Measurements from ENCODE around the gene PLA2R1.

The PLA2R1 gene

DNA sequence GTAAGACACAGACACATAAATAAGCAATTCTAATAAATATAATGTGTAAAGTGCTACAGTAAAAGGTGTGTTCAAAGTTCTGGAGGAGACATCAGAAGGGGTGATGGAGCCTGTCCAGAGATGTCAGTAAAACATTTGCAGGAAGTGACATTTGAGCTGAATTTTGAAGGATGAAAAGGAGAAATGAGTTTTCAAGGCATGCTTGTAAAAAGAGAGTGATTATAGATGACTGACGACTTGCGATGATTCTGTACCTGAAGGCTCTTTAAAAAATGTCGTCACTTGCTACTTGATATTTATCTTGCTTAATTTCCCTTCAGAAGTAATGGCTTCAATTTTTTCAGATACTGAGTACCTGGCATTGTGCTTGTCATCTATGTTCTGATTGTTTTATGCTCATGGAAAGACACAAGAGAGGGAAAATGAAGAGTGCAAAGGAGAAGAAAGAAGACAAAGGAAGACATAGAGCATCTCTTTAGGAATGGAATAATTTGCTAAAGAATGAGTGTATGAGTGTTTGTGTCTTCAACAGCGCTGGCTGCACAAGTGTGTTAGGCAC, 73.9 kb downstream of the PLA2R1 start:
- TF ChIP-seq, protein P1, sequence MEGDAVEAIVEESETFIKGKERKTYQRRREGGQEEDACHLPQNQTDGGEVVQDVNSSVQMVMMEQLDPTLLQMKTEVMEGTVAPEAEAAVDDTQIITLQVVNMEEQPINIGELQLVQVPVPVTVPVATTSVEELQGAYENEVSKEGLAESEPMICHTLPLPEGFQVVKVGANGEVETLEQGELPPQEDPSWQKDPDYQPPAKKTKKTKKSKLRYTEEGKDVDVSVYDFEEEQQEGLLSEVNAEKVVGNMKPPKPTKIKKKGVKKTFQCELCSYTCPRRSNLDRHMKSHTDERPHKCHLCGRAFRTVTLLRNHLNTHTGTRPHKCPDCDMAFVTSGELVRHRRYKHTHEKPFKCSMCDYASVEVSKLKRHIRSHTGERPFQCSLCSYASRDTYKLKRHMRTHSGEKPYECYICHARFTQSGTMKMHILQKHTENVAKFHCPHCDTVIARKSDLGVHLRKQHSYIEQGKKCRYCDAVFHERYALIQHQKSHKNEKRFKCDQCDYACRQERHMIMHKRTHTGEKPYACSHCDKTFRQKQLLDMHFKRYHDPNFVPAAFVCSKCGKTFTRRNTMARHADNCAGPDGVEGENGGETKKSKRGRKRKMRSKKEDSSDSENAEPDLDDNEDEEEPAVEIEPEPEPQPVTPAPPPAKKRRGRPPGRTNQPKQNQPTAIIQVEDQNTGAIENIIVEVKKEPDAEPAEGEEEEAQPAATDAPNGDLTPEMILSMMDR (IDR thresholded peaks at IDR 0.05; ENCODE audit: low read depth, low read length, missing control alignments) = no peak
- DNase-seq (ENCODE audit: low read depth) = no peak
- no peak overlapping the region for H3K4me3 ChIP-seq (ENCODE audit: low read depth, low read length)

DNA sequence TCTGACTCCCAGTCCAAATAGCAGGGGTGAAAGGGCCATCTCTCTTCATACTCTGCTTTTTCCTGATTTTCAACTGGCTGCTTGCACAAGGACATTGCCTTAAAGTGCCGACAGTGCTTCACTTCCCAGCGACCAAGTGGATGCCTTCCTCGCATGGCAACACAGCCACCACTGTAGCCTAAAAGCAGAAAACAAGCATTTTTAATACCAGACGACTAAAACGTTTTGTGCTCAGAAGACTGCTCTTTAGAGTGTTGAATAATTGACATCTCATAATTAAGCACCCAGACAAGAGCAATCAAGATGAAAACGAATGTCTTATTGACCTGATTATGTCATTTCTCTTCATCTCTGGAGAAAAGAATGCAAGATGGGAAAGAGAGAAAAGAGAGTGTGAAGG, 75.2 kb downstream of the PLA2R1 start:
- no peak for DNase-seq (ENCODE audit: low read depth)
- TF ChIP-seq, protein P1 (IDR thresholded peaks at IDR 0.05; ENCODE audit: low read depth, low read length, missing control alignments) = no peak
- no peak overlapping the region for H3K4me3 ChIP-seq (ENCODE audit: low read depth, low read length)

DNA sequence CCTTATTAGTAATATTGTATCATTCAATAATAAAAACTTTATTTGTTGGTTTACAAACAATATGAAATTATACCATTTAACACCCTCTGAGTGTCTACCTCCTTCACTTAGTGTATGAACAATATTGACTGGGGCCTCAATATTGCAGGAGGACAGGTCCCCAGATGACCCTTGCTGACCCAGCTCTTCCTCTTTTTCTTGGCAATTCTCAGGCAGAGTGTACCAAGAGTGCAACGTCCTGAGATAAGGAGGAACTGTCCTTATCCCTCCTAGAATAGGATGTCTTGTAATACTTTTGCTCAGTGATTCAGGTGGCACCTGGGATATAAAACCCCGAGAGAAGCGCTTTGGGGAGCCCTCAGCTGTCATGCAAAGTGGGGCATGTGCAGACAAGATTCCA, 76.8 kb downstream of the PLA2R1 start:
- no peak for DNase-seq (ENCODE audit: low read depth)
- TF ChIP-seq, protein P1 (IDR thresholded peaks at IDR 0.05; ENCODE audit: low read depth, low read length, missing control alignments) = no peak

DNA sequence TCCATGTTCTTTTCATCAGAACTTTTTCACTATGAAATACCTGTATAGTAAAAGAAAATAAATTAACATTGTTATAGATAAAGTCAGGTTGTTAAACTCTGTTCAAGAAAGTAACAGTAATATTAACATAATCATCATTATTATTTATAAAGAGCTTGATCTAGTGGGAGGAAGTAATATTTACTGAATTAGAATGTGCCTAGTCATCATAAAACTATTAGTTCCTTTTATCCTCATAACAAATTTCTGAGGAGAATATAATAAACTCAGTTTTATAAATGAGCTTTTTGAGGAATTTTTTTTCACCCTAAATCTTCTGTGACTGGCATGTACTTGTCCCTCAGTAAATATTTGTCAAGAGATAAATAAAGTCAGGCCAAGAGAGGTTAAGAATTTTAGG, 78.4 kb downstream of the PLA2R1 start:
- no peak for DNase-seq (ENCODE audit: low read depth)
- TF ChIP-seq, protein P1 (IDR thresholded peaks at IDR 0.05; ENCODE audit: low read depth, low read length, missing control alignments) = no peak
- H3K4me3 ChIP-seq (ENCODE audit: low read depth, low read length) = no peak overlapping the region

More for the DNA sequence above, 76.8 kb downstream of the PLA2R1 start:
- H3K4me3 ChIP-seq (ENCODE audit: low read depth, low read length) = no peak overlapping the region

DNA sequence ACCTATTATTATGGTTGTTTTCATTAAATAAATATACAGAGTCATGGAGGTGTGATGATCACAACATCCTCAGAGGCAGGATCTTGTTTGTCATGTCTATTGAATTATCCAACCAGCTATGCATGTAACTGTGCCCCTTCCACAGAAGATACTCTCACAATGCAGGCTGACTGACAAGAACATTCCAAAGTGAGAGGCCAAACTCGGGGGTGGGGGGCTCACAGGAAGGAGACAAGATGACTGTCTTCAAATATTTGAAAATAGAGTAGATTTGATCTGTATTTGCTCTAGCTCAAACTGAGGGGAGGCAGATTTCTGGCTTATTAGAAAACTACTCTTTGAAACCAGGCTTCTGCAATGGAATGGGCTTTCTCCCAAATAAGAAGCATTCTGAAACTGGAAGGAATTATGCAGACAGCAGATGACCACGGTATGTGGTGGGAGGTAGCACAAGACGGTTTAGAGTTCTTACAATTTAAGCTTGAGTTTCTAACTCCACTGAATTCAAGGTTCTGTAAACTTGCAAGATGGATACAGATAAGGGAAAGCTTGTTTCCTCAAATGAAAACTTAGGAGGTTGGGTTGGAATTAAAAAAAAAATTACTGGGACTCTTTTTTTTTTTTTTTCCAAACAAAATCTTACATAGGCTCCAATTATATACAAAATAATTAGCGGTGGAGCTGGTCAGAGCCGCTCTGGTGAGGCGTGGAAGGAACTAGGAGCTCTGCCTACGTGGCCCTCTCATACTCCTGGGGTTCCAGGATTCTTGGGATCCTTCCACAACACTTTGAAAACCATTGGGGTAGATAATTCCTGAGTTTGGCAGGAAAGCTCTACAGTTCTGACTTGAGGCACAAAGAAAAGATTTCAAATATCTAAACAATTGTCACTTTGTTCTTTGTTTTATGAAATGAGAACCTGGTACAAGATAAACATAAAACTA, 79.3 kb downstream of the PLA2R1 start:
- TF ChIP-seq, protein P1 (IDR thresholded peaks at IDR 0.05; ENCODE audit: low read depth, low read length, missing control alignments) = no peak
- H3K4me3 ChIP-seq (ENCODE audit: low read depth, low read length) = no peak overlapping the region
- DNase-seq (ENCODE audit: low read depth) = no peak

DNA sequence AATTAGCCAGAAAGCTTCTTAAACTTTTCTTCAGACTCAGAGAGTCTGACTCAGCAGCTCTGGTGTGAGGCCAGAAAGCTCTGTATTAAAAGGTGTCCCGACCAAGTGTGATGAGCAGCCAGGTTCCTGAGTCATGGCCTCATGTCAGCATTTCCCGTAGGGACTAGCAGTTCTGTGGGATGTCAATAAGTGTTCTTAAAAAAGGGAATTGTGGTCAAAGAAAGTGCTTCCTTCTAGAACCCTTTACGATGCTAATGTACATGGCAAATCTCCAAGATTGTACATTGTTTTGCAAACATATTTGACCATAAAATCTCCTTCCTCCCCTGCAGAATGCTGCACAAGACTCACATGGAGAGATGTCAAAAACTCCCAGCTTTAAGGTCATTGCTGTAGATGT, 80.1 kb downstream of the PLA2R1 start:
- DNase-seq (ENCODE audit: low read depth) = no peak
- no peak overlapping the region for H3K4me3 ChIP-seq (ENCODE audit: low read depth, low read length)
- TF ChIP-seq, protein P1 (IDR thresholded peaks at IDR 0.05; ENCODE audit: low read depth, low read length, missing control alignments) = no peak
